CD4-positive, alpha-beta T cell treated with Interleukin-2 at 100 ng/mL for 4 hours (primary cell): Measurements from ENCODE around the gene RNF212B.
A peak's percentile ranks its signal among the peaks of the same experiment; 100 is the strongest.
"Not testable (repeated sequence)": the region's sequence is repeated elsewhere in the genome, so short reads cannot be mapped to it uniquely, and the experiment has no call there.

ENCODE experiments used
- DNase-seq: peaks from one replicate; pipeline ENCODE4 v3.0.0-alpha.2; 2020; ENCODE audit warnings: low spot score

The RNF212B gene

DNA sequence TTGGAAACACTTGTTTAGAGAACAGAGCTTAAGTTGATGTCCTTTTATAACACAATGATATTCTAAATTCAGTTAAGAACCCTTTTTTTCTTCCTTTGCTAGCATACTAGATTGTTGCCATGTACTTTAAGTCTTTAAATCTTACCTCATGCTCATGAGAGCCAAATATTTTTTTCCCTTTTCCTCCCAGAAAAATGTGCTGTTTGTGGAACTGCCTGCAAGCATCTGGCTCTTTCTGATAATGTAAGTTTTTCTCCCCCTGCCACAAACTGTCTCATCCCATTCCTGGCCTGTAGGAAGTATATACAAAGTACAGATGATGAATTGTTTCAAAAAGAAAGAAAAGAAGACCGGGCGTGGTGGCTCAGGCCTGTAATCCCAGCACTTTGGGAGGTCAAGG, 5.3 kb downstream of the RNF212B start:
- no peak for DNase-seq

DNA sequence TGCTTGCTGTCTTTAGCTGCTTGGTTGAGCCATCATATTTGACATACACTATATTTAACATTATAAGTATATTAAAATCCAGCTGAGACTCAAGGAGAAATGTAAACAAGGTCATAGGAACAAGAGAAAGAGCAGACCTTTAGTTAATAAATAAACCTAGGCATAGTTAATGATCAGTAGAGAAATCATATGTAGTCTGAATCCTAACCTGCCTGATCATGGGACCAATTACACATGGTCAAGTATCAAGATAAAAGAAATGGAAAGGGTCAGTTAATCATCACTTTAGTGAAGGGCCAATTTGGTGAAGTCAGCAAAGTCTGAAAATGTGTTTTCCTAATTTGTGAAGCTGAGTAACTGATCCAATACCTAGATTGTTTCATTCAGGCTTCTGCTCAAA, 7.5 kb downstream of the RNF212B start:
- DNase-seq = no peak

DNA sequence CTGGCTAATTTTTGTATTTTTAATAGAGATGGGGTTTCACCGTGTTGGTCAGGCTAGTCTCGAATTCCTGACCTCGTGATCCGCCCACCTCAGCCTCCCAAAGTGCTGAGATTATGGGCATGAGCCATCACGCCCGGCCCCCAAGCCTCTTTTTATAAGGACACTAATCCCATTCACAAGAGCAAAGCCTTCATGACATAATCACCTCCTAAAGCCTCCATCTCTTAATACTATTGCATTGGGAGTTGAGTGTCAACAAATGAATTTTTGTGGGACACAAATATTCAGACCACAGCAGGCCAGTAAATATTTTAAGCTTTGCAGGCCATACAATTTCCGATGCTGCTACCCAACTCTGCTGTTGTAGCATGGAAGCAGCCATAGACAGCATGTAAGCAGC, 10.9 kb downstream of the RNF212B start:
- DNase-seq = no peak

DNA sequence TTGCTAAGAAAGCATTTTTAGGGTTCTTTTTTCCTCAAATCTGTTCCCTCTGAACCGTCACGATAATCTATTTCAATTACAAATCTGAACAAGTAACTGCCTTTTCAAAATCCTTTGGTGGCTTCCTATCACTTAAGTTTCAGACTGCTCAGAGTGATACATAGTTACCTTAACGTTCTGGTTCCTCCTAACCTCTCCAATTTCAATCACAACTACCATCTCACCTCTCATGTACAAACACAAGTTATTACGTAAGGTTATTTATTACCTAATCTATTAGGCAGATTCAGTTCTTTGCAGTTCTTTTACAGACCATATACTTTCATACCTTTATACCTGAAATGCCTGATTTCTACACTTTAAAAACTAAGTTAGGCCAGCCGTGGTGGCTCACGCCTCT, 12.1 kb downstream of the RNF212B start:
- no peak for DNase-seq

DNA sequence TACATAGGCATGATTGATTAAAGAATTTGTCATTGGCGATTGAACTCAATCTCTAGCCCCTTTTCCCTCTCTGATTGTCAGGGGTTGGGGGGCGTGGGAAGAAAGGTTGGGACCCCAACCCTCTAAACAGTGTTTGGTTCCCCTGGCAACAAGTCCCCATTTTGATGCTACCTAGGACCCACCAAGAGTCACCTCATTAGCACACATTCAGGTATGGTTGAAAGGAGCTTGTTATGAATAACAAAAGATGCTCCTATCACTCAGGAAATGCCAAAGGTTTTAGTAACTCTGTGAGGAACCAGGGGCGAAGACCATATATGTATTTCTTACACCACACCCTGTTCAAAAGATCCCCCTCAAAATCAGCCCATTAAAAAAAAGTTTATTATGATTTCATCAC, 14.3 kb downstream of the RNF212B start:
- DNase-seq = no peak

DNA sequence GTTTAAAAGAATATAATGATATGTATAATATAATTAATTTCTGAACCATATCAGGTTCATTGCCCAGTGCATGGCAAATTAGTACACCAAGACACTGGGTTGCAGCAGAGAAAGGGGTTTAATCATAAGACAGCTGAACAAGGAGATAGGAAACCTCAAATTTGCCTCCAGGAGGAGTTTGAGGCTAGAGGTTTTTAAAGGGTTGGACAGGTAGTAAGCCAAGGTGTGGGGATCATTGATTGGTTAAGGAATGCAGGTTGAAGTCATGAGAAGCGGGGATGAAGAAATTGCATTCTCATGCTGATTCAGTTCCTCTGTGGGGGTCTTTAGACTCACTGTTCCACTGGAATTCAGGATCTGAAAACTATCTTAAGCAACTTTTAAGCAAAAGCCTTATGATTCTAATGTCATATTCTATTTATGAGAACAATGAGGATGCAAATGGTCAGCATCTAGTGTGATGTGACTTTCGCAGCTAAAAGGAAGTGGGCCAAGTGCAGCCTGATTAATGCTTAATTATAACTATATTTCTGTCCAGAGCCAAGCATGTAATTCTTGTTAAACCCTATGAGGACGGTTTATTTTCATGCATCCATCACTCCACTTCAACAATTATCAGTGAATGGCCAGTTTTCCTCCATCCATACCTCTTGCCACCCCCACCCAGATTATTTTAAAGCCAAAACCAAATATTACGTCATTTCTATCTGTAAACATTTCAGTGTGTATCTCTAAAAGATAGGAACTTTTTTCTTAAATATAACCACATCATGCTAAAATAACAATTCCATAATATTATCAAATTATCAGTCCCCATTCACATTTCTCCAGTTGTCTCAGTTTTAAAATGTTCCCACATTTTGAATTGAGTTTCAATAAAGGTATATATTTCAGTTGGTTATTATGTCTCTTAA, 14.9 kb downstream of the RNF212B start:
- no peak for DNase-seq

DNA sequence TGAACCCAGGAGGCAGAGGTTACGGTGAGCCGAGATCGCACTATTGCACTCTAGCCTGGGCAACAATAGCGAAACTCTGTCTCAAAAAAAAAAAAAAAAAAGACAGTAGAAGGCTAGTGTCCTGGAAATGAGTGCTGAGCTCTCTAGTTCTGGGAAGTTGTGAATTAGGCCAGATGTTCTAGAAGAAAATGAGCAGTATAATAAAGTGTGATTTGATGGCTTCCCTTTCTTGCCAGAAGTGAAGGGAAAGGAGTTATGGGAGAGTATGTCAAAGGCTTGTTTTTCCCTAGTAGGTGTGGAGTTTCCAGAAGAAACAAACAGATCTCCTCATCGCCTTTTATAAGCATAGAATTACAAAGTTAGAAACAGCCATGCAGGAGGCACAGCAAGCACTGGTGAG, 20.5 kb downstream of the RNF212B start:
- no peak for DNase-seq

DNA sequence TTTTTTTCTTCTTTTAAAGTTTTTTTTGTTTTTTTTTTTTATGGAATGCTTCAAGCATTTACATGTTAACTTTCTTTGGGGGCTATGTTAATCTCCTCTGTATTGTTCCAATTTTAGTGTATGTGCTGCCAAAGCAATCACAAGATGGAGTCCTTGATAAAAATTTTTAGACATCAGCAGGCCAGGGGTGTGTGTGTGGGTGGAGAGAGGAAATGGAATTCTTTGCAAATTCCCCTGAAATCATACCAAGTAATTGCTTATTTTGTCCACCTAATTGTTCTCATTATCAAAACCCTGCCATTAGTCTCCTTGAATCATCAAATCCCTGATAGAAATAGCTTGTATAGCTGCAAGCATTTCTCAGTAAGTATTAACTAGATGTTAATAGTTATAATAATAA, 21.7 kb downstream of the RNF212B start:
- DNase-seq = no peak

DNA sequence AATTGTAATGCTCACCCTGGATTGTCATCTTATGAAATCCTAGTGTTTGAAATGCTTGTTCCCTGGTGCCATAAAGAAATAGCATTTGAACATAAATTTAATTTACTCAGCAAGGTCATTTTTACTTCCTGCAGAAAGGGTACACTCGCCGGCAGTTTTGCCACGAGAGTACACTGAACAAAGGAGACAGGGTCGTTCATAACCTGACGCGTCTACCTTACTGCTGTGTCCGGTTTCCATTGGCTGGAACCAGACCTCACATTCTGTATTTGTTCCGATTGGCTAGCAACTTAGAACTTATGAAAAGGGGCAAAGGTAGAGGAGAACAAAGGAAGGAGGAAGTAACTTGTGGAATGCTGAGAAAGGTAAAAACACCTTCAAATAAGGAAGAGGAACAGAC, 23.1 kb downstream of the RNF212B start:
- not testable (repeated sequence) for DNase-seq

DNA sequence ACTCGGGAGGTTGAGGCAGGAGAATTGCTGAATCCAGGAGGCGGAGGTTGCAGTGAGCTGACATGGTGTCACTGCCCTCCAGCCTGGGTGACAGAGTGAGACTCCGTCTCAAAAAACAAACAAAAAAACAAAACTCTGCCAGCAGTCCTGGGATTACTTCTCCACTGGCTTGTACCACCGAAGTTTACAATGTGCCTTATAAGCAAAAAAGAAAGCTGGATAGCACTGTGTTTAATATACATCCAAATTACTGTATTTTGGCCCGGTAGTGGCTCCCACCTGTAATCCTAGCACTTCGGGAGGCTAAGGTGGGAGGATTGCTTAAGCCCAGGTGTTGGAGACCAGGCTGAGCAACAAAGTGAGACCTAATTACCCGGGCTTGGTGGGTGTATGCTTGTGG, 31.5 kb downstream of the RNF212B start:
- DNase-seq = no peak

DNA sequence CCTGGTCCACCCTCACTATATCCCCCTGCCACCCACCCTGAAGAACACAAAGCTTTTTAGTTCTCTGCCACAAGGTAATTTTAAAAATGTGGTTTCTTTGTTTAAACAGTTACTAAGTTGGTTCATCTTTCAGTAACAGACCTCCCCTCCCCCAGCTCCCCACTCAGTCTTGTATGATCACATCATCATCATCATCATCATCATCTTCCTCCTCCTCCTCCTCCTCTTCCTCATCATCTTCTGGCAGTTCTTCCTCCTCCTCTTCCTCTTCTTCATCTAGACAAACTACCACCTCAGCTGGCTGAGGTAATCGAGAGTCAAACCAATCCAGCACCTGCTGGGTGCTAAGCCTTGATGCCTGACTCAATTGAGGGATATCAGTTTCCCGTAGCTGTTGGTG, 37.7 kb downstream of the RNF212B start:
- no peak for DNase-seq

DNA sequence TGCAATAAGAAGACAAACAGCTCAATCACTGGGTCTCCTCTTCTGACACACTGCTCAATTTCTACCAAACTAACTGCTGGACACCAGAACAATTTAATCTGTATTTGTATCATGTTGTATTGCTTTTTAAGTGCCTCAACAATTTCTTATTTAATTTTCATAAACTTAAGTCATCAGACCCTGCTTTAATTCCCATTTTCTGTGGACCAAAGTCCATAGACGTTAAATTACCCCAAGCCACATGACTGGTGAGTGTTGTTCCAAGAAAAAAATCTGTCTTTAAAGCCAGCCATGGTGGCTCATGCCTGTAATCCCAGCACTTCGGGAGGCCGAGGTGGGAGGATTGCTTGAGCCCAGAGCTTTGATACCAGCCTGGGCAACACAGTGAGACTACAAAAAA, 39.5 kb downstream of the RNF212B start:
- no peak for DNase-seq

DNA sequence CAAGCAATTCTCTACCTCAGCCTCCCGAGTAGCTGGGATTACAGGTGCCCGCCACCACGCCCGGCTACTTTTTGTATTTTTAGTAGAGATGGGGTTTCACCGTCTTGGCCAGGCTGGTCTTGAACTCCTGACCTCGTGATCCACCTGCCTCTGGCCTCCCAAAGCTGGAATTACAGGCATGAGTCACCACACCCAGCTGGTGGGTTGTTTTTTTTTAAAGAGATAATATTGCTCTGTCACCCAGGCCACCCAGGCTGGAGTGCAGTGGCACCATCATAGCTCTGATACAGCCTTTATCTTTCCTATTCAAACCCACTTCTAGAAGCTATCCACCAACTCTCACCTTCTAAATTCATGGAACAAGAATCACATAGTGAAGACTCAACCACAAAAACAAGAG, 40.2 kb downstream of the RNF212B start:
- DNase-seq = not testable (repeated sequence)

DNA sequence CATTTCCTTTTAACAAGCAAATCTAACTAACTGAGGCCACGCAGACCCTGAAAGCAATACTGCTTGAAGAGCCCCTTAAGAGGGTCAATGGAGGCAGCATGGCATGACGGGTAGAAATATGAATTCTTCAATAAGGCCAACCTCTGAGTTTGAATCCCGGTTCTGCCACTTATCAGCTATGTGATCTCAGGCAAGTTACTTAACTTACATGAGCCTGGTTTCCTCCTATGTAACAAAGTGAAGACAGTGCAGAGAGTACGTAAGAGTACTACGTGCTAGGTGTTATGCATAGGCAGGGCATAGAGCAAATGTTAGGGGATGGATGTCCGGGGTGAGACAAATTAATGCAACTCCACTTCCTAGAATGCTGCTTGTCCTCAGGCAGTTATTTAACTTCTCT, 43.5 kb downstream of the RNF212B start:
- no peak for DNase-seq

DNA sequence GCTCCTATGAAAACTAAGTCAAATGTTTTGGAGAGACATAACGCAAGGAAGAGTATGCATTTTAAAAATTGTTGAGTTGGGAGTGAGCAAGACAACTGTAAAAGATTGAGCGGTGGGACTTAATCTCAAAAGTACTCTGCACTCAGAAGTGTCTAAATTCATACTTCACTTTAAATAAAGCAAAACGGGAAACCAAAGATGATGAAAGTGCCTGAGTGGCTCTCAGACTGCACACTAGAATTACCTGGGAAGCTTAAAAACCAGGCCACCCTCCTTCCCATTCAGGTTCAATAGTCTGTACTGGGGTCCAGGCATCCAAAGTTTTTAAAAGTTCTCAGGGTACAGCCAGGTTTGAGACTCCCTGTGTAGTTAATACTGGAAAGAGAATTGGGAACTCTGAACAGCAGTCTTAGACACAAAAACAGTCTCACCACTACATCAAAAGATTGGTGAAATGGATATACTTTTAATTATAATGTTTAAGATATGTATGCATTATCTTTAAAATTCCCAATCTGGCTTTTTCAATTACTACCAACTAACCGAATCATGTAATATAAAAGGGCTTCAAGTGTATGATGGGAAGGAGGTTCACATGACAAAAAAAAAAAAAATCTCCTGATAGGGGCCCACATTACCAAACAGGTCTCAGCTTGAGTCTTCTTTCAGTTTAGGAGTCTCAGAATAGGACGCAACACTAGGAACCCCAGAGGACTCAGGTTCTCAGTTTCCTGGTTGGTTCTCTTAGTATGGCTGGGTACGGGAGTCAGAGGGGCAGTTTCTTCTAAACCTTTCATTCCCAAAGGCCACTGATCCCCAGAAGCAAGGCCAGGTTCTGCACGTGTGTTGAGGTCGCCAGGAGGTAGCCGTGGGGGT, 47.2 kb downstream of the RNF212B start:
- peak; percentile 8 for DNase-seq

DNA sequence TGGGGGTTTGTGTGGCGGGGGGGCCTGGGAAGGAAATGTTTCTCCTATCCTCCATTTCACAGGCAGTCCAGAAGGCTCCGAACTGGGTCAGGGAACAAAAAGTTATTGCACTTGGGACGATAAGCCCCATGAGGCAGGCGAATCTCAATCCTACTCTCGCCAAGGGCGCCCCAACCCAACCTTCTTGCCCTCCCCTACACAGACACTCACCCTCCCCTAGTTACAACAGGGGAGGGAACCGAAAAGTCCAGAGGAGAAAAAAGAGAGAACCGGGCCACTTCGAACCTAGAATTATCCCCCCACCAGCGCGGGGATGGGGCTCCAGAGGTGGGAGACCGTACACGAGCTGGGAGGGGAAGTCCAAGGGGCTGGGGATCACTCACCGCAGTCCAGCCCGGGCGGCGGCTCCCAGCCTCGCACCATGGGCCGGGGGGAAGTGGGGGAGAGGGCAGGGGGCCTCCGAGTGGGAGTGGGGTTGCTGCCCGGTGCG, 47.8 kb downstream of the RNF212B start:
- peak; percentile 12 for DNase-seq

DNA sequence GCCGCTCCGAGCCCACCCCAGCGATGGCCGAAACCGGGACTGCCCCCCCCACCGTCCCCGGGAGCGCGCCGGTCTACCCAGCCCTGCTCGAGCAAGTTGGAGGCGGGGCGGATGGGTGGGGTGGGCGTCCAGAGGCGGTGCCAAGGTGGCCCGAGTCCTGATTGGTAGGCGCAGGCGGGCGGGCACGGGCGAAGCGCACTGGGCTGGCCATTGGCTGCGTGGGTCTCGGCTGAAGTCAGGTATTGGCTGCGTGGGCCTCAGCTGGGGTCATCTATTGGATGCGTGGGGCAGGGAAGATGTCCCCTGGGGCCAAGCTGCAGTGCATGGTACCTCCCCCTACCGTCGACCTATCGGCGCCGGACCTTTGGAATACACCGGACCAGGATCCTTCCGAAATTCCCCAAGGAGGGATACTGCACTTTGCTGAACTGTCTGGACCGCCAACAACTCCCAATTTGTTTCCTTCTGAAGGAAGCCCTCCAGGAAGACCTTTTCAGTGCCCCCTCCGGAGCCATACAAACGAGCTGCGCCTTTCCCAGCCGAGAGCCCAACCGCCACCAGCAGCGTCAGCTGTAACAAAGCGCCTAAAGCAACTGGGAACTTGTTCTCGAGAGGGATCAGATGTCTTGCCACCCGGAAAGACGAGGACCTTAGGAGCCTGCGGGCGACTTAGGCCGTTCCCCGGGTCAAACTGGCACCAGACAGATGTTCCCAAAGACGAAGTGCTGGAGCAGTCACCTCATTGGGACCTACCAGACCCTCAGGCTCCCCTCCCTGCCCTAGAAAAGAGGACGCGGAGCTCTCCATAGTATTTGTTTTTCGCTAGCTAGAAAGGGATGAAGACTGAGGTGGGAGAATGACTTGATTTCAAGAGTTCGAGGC, 48.5 kb downstream of the RNF212B start, which contains the start of gene HOMEZ:
TSS of gene HOMEZ (minus strand) at position 113 of the 882 bp plus-strand sequence. CDS start 180 bp downstream, outside the sequence.
- DNase-seq = peak; percentile 97

DNA sequence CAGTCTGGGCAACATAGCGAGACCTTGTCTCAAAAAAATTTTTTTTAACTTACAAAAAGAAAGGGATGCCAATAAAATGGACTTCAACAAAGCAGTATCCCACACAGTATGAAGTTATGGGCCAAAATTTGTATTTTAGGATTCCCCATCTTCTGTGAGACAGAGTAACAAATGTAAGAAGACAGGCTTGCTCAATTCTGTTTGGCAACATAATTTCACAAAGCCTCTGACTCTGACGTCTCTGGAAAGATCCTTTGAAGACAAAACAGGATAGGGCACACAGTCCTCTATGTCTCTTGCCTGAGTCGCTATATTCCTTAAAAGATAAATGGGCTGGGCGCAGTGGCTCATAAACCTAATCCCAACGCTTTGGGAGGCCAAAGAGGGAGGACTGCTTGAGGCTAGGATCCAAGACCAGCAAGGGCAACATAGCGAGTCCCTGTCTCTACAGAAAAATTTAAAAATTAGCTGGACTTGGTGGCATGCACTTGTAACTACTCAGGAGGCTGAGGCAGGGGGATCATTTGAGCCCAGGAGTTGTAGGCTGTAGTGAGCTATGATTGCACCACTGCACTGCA, 49.3 kb downstream of the RNF212B start:
- DNase-seq = no peak

DNA sequence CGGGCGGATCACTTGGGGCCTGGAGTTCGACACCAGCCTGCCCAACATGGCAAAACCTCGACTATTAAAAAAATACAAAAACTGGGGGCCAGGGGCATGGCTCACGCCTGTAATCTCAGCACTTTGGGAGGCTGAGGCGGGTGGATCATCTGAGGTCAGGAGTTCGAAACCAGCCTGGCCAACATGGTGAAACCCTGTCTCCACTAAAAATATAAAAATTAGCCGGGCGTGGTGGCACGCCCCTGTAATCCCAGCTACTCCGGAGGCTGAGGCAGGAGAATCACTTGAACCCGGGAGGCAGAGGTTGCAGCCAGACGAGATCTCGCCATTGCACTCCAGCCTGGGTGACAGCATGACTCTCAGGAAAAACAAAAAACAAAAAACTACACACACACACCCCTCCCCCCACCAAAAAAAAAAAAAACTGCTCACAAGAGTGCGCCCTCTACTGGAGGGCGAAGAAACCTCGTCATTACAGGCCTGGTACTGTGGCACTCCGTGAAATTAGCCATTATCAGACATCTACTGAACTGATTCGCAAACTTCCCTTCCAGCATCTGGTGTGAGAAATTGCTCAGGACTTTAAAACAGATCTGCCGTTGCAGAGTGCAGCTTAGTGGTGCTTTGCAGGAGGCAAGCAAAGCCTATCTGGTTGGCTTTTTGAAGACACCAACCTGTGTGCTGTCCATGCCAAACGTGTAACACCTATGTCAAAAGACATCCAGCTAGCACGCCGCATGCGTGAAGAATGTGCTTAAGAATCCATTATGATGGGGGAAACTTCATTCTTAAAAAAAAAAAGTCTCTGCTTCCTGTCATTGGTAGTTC, 57.2 kb downstream of the RNF212B start:
- peak; percentile 67 for DNase-seq

DNA sequence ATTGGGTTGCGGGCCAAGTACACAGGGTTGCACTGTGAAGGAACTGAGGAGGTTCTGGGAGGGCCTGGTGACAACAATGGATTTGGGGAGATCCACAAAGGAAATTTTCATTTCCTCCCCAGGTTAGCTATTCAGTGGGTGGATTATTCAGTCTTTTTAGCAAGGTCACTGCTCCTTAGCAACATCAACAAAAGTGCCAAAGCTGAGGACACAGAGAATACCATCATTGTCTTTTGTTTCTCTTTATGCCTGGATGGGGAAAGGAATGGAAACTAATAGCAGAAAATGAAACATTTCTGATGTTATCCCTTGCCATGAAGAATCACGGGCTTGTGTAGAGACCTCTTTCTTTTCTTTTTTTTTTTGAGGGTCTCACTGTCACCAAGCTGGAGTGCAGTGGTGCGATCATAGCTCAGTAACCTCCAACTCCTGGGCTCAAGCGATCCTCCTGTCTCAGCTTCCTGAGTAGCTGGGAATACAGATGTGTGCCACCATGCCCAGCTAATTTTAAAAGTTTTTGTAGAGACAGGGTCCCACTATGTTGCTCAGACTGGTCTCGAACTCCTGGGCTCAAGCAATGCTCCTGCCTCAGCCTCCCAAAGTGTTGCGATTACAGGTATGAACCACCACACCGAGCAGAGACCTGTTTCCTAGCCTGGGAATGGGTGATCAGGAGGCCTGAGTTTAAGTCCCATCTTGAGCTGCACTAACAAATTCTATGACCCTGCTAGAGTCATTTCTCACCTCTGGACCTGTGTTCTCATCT, 58.5 kb downstream of the RNF212B start:
- no peak for DNase-seq
